ENCODE results near the gene MMD2.

DNA sequence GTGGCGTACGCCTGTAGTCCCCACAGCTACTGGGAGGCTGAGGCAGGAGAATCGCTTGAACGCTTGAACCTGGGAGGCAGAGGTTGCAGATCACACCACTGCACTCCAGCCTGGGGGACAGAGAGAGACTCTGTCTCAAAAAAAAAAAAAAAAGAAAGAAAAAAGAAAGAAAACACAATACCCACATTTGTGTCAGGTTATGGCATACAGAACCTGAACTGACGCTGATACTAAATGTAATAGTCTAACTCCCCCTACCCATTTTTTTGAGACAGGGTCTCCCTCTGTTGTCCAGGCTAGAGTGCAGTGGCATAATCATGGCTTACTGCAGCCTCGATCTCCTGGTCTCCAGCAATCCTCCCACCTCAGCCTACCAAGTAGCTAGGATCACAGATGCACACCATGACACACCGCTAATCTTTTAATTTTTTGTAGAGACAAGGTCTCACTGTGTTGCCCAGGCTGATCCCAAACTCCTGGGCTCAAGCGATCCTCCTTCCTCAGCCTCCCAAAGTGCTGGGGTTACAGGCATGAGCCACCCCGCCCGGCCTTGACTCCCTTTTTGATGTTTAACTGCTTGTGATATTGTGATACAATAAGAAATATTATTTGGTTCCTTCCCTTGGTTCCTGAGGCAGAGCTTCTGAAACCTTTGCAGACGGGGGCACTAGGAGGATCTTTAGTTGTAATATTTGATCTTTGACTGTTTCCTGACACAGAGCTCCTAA is 6.5 kb upstream of the MMD2 start:
- TF ChIP-seq, protein P1, sequence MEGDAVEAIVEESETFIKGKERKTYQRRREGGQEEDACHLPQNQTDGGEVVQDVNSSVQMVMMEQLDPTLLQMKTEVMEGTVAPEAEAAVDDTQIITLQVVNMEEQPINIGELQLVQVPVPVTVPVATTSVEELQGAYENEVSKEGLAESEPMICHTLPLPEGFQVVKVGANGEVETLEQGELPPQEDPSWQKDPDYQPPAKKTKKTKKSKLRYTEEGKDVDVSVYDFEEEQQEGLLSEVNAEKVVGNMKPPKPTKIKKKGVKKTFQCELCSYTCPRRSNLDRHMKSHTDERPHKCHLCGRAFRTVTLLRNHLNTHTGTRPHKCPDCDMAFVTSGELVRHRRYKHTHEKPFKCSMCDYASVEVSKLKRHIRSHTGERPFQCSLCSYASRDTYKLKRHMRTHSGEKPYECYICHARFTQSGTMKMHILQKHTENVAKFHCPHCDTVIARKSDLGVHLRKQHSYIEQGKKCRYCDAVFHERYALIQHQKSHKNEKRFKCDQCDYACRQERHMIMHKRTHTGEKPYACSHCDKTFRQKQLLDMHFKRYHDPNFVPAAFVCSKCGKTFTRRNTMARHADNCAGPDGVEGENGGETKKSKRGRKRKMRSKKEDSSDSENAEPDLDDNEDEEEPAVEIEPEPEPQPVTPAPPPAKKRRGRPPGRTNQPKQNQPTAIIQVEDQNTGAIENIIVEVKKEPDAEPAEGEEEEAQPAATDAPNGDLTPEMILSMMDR (IDR thresholded peaks at IDR 0.05; ENCODE audit: low read length), result no peak
- TF ChIP-seq EZH2 (IDR thresholded peaks at IDR 0.05; ENCODE audit: borderline replicate concordance, low read length), result no peak
